ENCODE data around the gene CACNA1D.

- TF ChIP-seq, protein P1, sequence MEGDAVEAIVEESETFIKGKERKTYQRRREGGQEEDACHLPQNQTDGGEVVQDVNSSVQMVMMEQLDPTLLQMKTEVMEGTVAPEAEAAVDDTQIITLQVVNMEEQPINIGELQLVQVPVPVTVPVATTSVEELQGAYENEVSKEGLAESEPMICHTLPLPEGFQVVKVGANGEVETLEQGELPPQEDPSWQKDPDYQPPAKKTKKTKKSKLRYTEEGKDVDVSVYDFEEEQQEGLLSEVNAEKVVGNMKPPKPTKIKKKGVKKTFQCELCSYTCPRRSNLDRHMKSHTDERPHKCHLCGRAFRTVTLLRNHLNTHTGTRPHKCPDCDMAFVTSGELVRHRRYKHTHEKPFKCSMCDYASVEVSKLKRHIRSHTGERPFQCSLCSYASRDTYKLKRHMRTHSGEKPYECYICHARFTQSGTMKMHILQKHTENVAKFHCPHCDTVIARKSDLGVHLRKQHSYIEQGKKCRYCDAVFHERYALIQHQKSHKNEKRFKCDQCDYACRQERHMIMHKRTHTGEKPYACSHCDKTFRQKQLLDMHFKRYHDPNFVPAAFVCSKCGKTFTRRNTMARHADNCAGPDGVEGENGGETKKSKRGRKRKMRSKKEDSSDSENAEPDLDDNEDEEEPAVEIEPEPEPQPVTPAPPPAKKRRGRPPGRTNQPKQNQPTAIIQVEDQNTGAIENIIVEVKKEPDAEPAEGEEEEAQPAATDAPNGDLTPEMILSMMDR (optimal IDR thresholded peaks at IDR 0.05 in 1 of 3, IDR thresholded peaks at IDR 0.05 in 1 of 3, conservative IDR thresholded peaks at IDR 0.05 in 1 of 3; ENCODE audit: extremely low read depth in 1 of 3, insufficient read depth in 2 of 3, low read length in 3 of 3): no peak
- TF ChIP-seq EZH2 (IDR thresholded peaks at IDR 0.05; ENCODE audit: low read length): no peak
These were observed 101.2 kb downstream of the CACNA1D start for GRCh38 chr3:53595660-53596059.
